GM21529 (cell line): Measurements from ENCODE around the gene TAS1R3.
A peak's percentile ranks its signal among the peaks of the same experiment; 100 is the strongest.
"Not testable (repeated sequence)": the region's sequence is repeated elsewhere in the genome, so short reads cannot be mapped to it uniquely, and the experiment has no call there.

Experiments used
- ATAC-seq: cut with Tn5 transposase; IDR thresholded peaks from one replicate; pipeline ENCODE4 v1.9.1; 2021; ENCODE audit not compliant: unreplicated experiment

The TAS1R3 gene

DNA sequence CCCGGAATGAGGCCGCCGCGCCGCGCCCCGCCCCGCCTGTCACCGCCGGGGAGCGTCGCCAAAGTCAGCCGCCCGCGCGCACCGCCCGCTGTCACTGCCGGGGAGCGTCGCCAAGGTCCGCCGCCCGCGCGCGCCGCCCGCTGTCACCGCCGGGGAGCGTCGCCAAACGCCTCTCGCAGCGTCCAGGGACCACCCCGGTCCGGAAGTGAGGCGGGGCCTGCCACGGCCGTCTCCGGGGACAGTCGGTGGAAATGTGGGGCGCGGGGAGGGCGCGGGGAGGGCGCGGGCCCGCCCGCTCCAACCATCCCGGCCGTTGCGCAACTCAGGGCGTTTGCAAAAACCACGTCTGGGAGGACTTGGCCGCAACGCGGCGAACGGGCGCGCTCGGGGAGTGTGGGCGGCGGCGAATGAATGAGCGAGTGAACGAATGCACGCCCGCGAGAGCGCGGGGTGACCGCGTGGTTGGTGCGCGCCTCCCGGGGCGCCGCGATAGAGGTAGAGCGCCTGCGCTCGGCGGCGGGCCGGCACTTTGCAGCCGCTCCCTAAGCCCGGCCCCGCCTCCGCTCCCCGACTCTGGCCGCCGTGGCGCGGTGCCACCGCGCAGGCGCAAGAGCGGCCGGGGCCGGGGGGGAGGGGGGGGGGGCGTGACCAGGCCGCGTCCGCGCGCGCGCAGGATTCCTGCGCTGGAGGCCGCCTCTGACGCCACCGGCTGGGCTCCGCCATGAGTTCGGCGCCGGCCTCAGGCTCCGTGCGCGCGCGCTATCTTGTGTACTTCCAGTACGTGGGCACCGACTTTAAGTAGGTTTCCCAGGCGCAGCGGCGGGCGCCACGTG is 22.9 kb upstream of the TAS1R3 start, which contains the start of the genes ACAP3 and PUSL1:
TSS of gene ACAP3 (minus strand) at position 8 of the 833 bp plus-strand sequence. CDS start 115 bp downstream, outside the sequence.
TSS of gene PUSL1 (plus strand) at position 675 of the 833 bp plus-strand sequence. CDS start at position 722, 47 bp downstream.
- peak; percentile 58 for ATAC-seq

- ATAC-seq, result no peak
Observed at GRCh38 chr1:1308756-1309250, 22.3 kb upstream of the TAS1R3 start.

- no peak for ATAC-seq
Observed at GRCh38 chr1:1309251-1310108, 21.6 kb upstream of the TAS1R3 start.

DNA sequence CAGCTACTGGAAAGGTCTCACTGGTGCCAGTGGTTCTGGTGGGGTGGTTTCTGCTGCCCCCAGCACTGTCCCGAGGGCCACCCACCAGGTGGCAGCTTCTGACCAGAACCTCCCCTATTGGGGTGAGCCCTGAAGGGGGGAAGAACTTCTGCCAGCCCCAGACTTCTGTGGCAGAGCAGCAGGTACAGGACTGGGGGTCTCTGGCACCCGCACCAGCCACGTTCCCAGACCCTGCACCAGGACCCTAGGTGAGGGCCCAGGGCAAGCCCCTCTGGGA is 21.0 kb upstream of the TAS1R3 start:
- ATAC-seq, result no peak

DNA sequence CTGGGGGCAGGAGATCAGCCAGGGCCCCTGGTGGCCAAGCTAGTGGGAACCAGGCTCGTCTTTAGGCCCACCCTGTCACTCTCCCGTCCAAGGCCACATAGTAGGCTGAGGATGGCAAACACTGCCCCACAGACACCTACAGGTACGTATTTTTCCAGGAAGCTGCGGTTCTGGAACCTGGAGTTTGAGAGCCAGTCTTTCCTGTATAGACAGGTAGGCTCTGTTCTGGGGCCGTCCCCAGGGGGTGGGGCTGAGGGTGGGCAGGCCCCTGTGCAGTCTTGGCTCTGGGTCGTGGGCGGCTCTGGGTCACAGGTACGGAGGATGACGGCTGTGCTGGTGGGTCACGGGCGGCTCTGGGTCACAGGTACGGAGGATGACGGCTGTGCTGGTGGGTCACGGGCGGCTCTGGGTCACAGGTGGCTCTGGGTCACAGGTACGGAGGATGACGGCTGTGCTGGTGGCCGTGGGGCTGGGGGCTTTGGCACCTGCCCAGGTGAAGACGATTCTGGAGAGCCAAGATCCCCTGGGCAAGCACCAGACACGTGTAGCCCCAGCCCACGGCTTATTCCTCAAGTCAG is 20.5 kb upstream of the TAS1R3 start:
- ATAC-seq, result no peak

- ATAC-seq, result no peak
Observed at GRCh38 chr1:1311107-1312104, 19.7 kb upstream of the TAS1R3 start.

- no peak for ATAC-seq
Observed at GRCh38 chr1:1312450-1313314, 18.4 kb upstream of the TAS1R3 start.

DNA sequence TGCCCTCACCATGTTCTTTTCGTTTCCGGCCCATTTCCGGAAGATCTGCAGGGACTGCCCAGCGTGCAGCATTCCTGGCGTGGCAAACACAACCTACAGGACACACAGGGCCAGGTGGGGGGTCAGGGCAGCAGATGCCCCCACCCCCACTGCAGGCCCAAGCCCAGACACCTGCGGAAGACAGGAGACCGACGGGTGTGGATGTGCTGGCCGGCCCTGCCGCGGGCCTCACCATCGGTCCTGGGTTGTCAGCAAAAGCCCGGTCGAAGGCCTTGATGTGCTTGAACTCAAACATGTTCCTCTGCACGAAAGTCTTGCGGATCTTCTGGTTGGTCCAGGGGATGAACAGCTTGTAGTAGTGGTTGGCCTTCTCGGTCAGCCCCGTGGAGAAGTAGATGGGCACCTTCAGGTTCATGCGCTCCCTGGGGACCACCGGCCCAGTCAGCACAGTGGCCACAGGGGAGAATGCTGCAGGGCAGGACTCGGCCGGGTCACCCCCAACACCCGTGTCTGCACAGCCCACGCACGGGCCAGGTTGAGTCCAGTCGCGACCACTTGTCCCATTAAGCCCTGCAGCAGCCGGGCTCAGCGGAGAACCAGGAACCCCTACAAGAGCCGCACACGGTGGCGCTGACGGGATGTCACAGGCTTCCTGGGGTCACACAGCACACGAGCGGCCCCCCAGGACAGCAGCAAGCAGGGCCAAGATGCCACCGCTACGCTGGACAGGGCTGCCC is 17.4 kb upstream of the TAS1R3 start:
- ATAC-seq, result no peak

DNA sequence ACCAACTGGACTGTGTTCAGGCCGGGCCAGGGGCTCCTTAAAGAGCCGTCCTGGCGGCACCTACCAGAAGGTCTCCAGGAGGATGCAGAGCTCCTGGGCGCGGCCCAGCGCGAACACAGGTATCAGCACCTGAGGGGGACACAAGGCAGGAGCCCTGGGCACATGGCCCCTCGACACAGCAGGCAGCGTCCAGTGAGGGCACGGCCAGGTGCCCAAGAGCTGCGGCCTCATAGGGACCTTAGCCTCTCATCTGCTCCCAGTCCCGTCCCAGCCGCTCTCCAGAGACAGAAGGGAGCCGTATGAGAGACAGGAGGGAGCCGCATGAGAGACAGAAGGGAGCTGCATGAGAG is 16.9 kb upstream of the TAS1R3 start:
- no peak for ATAC-seq

DNA sequence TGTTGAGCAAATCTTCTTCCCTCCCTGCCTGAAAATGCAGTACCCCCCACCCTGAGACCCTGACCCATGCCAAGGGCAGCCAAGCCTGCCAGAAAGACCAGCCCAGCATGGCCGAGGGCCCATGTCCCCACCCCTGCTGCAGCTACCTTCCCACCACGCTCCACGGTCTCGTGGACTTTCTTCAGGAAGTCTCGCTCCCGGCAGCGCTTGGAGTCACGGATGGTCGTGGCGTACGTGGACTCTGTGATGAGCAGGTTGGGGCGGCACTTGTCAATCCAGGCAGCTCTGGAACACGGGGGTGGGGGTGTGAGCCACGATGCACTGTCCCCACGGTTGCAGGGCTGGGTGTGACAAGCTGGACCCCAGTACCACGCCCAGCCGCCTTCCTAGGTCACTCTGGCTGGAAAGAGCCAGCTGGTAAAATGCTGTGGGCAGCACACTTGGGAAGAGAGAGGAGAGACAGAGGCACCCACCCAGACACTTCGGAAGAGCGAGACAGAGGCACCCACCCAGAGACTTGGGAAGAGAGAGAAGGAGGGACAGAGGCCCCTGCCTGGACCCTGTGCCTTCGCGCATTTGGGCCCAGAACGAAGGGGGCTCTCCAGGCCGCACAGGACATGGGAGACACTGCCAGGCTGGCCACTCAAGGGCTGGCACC is 16.3 kb upstream of the TAS1R3 start:
- ATAC-seq, result no peak

GRCh38 chr1:1315435-1315954 is 15.6 kb upstream of the TAS1R3 start:
- no peak for ATAC-seq

DNA sequence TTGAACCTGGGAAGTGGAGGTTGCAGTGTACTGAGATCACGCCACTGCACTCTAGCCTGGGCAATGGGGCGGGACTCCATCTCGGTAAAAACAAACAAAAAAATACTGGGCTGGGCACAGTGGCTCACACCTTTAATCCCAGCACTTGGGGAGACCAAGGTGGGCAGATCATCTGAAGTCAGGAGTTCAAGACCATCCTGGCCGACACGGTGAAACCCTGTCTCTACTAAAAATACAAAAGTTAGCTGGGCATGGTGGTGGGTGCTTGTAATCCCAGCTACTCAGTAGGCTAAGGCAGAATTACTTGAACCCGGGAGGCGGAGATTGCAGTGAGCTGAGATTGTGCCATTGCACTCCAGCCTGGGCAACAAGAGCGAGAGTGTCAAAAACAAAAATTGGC is 14.9 kb upstream of the TAS1R3 start:
- ATAC-seq, result not testable (repeated sequence)

DNA sequence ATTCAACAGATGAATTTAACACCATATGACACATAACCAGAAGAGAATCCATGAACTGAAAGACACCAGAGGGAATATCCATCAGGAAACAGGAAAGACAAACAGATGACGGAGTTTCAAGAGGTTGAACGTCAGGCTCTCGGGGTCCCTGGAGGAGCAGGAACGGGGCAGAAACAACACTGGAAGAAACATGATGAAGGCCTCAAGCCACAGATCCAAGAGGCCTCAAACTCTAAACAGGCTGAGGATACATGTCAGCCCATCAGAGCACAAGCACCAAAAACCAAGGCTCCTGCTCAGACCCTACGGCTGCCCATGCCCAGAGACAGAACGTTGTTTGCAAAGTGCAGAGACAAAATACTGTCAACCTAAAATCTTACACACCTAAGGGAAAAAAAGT is 13.7 kb upstream of the TAS1R3 start:
- no peak for ATAC-seq

DNA sequence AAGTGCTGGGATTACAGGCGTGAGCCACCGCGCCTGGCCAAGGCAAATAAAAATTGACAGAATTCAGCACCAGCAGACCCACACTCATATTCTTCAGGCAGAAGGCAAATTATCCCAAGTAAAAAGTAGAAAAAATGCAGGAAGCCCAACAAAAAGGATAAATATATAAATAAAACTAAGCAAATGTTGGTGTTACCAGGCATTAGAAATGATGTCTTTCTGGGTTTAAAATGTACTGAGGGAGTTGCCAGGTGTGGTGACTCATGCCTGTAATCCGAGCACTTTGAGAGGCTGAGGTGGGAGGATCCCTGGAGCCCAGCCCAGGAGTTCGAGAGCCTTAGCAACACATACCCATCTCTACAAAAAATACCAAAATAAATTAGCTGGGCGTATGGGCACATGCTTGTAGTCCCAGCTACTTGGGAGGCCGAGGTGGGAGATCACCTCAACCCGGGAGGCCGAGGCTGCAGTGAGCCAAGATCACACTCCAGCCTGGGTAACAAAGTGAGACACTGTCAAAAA is 12.9 kb upstream of the TAS1R3 start:
- no peak for ATAC-seq

DNA sequence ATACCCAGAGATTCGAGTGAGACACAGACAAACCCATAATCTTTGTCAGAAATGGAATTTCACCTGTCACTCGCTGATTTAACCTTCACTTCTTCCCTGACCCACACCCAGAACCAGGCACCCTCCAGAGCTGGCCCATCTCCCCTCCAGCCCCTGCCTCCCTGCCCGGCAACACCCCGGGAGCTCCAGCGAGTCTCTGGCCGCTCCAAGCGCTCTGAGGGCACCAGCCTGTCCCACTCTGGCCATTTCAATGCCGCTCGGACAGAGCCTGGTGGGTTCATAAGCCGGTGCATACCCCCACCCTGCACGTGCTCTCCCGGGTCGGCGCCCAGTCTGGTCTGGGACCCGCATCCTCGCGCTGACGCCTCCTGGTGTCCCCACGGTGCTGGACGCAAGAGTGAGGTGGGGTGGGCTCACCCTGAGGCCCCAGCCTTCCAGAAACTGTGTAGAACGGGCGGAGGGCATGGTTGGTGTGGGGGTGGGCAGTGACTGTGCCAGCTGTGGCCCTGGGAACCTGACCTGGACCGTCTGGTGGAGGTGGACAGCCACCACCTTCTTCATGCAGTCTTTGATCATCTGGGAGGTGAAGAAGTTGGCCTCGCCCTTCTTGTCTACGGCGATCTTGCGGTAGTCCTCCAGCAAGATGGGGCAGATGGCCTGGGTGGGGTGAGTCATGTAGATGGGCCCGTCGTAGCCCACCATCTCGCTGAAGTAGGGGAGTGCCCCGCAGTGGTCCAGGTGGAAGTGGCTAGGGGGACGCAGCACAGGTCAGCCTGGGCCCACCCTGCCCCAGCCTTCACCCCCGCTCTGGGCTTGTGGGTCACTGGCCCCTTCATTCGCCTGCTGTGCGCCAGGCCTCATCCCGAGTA is 12.1 kb upstream of the TAS1R3 start:
- ATAC-seq, result no peak

- ATAC-seq, result no peak
Observed at GRCh38 chr1:1319646-1319941, 11.5 kb upstream of the TAS1R3 start.
